Gastrocnemius medialis (tissue), 4 donors: ENCODE measurements around the gene TCHHL1.

Source experiments
- POLR2A ChIP-seq, 2 donors: fragments of 450-650 bp; IDR thresholded peaks; one replicate each; pipeline ENCODE4 v1.6.1; 2017; ENCODE audit warnings: antibody characterized with exemption in 2 of 2, mild to moderate bottlenecking in 2 of 2, moderate library complexity in 2 of 2
- TF ChIP-seq, protein P1 (sequence below), 5 experiments: fragments of 450-650 bp in 3 of 5; fragments of 200-600 bp in 2 of 5; sonication (generic) in 2 of 5; IDR thresholded peaks in 4 of 5; conservative IDR thresholded peaks in 1 of 5; 1 replicate in 4 of 5; 2 replicates in 1 of 5; pipeline ENCODE4 v1.5.1; 2016 to 2019; ENCODE audit warnings: antibody characterized with exemption in 5 of 5, mild to moderate bottlenecking in 3 of 5, moderate library complexity in 3 of 5

DNA sequence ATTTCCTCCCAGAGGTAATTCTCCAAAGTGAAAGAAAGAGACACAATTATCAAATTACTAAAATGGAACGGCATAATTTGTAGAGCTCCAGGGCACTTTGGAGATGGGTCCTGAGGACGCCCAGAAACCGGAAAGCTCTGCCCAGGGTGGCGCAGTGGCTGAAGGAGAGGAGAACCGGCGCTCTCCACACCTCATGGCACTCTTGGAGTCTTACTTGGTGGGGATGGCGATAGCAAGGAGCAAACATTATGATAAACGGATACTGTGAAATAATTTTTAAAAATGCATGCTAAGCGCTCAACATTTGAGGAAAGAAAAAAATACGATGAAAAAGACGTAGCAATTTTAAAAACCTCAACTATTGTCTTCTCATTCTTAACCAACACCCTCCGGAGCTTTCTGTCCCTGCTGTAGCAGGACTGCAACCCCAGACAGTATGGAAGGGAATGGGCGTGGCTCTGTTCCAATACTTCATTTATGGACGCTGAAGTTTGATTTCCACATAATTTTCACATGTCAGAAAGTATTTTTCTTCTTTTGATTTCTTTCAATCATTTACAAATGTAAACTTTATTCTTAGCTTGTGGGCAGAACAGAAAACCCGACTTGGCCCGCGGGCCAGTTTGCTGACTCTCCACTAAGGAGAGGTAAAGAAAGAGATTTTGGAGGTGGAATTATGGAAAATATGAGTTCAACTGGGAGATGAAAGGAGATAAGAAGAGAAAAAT, 53.2 kb downstream of the TCHHL1 start:
- TF ChIP-seq POLR2A (IDR thresholded peaks at IDR 0.05): no peak
- TF ChIP-seq, protein P1, sequence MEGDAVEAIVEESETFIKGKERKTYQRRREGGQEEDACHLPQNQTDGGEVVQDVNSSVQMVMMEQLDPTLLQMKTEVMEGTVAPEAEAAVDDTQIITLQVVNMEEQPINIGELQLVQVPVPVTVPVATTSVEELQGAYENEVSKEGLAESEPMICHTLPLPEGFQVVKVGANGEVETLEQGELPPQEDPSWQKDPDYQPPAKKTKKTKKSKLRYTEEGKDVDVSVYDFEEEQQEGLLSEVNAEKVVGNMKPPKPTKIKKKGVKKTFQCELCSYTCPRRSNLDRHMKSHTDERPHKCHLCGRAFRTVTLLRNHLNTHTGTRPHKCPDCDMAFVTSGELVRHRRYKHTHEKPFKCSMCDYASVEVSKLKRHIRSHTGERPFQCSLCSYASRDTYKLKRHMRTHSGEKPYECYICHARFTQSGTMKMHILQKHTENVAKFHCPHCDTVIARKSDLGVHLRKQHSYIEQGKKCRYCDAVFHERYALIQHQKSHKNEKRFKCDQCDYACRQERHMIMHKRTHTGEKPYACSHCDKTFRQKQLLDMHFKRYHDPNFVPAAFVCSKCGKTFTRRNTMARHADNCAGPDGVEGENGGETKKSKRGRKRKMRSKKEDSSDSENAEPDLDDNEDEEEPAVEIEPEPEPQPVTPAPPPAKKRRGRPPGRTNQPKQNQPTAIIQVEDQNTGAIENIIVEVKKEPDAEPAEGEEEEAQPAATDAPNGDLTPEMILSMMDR (IDR thresholded peaks at IDR 0.05 in 4 of 5, conservative IDR thresholded peaks at IDR 0.05 in 1 of 5): no peak
